Peyer's patch (tissue), 4 donors: ENCODE results near the gene TIMP2.

Experiments used
- CTCF ChIP-seq, 6 experiments: fragments of 450-650 bp in 4 of 6; fragments of 200-600 bp in 2 of 6; sonication (generic) in 1 of 6; IDR thresholded peaks; one replicate each; pipeline ENCODE4 v1.5.1; 2017 to 2019; ENCODE audit warnings: antibody characterized with exemption in 6 of 6, mild to moderate bottlenecking in 3 of 6, moderate library complexity in 1 of 6
- POLR2A ChIP-seq, 2 donors: fragments of 450-650 bp; IDR thresholded peaks; one replicate each; pipeline ENCODE4 v1.5.1; 2017; ENCODE audit warnings: antibody characterized with exemption in 2 of 2, mild to moderate bottlenecking in 2 of 2, moderate library complexity in 2 of 2

- TF ChIP-seq CTCF (IDR thresholded peaks at IDR 0.05) (no peak), POLR2A (IDR thresholded peaks at IDR 0.05) (no peak)
These were observed 722 bp upstream of the TIMP2 start for GRCh38 chr17:78925662-78926555.
